Measurements from ENCODE around the gene SLAMF1. TPM values are rescaled to one million over a fixed set of nuclear protein-coding genes. Genes with fewer than 3 reads are reported as not detected.

Gene SLAMF1
- total RNA-seq, 1 experiment from 2014 or later = 2.2 TPM

GRCh38 chr1:160657250-160657781, 10.5 kb upstream of the SLAMF1 start:
- H3K9me3 ChIP-seq (ENCODE audit: low read depth, low read length, poor library complexity, severe bottlenecking) = no peaks in the 10 kb centered on the region
- no peaks in the 10 kb centered on the region for H3K36me3 ChIP-seq (ENCODE audit: insufficient read depth, low read length, poor library complexity, severe bottlenecking)
- no peak overlapping the region for H3K4me3 ChIP-seq (ENCODE audit: low read depth, low read length, poor library complexity, severe bottlenecking)
- H3K4me1 ChIP-seq (ENCODE audit: insufficient read depth, low read length, poor library complexity, severe bottlenecking) = peaks cover 17% of the 10 kb centered on the region
- H3K27ac ChIP-seq (ENCODE audit: low read depth, low read length, poor library complexity, severe bottlenecking) = no peak overlapping the region
- no peak for DNase-seq (ENCODE audit: low spot score)
- intact Hi-C loops (cut with micrococcal nuclease; ENCODE audit: unreplicated experiment) = no loop called here
- no TSS peak for BruUV-seq (replicated peaks)
- POLR2A ChIA-PET (ENCODE audit: low non-redundant PET) = no interaction called here
- TF ChIP-seq EZH2 (IDR thresholded peaks at IDR 0.05; ENCODE audit: borderline replicate concordance, low read depth, low read length, poor library complexity, severe bottlenecking) = no peak
- no peak for TF ChIP-seq CTCF (conservative IDR thresholded peaks at IDR 0.05; ENCODE audit: low read depth, low read length)
- H3K27me3 ChIP-seq (replicated peaks; ENCODE audit: insufficient read depth, low read depth, low read length, poor library complexity) = no peaks in the 10 kb centered on the region
- CTCF ChIA-PET = no interaction called here

GRCh38 chr1:160656737-160657136, 9.9 kb upstream of the SLAMF1 start:
- POLR2A ChIA-PET (ENCODE audit: low non-redundant PET) = no interaction called here

GRCh38 chr1:160653620-160654016, 6.8 kb upstream of the SLAMF1 start:
- no peak overlapping the region for H3K4me3 ChIP-seq (ENCODE audit: low read depth, low read length, poor library complexity, severe bottlenecking)
- POLR2A ChIA-PET (ENCODE audit: low non-redundant PET) = no interaction called here

More at GRCh38 chr1:160656737-160657136, 9.9 kb upstream of the SLAMF1 start:
- Histone ChIP-seq H3K27me3 (replicated peaks; ENCODE audit: insufficient read depth, low read depth, low read length, poor library complexity) (no peaks in the 10 kb centered on the region), H3K4me3 (ENCODE audit: low read depth, low read length, poor library complexity, severe bottlenecking) (no peak overlapping the region), H3K4me1 (ENCODE audit: insufficient read depth, low read length, poor library complexity, severe bottlenecking) (peaks cover 19% of the 10 kb centered on the region), H3K36me3 (ENCODE audit: insufficient read depth, low read length, poor library complexity, severe bottlenecking) (no peaks in the 10 kb centered on the region), H3K27ac (ENCODE audit: low read depth, low read length, poor library complexity, severe bottlenecking) (no peak overlapping the region), H3K9me3 (ENCODE audit: low read depth, low read length, poor library complexity, severe bottlenecking) (no peaks in the 10 kb centered on the region)
- CTCF ChIA-PET = no interaction called here
- no TSS peak for BruUV-seq (replicated peaks)
- DNase-seq (ENCODE audit: low spot score) = no peak
- intact Hi-C loops (cut with micrococcal nuclease; ENCODE audit: unreplicated experiment) = no loop called here
- TF ChIP-seq EZH2 (IDR thresholded peaks at IDR 0.05; ENCODE audit: borderline replicate concordance, low read depth, low read length, poor library complexity, severe bottlenecking) (no peak), CTCF (conservative IDR thresholded peaks at IDR 0.05; ENCODE audit: low read depth, low read length) (no peak)

More at GRCh38 chr1:160653620-160654016, 6.8 kb upstream of the SLAMF1 start:
- H3K27ac ChIP-seq (ENCODE audit: low read depth, low read length, poor library complexity, severe bottlenecking) = no peak overlapping the region
- peaks cover 27% of the 10 kb centered on the region for H3K4me1 ChIP-seq (ENCODE audit: insufficient read depth, low read length, poor library complexity, severe bottlenecking)
- intact Hi-C loops (cut with micrococcal nuclease; ENCODE audit: unreplicated experiment) = no loop called here
- BruUV-seq (replicated peaks) = no TSS peak
- DNase-seq (ENCODE audit: low spot score) = no peak
- H3K9me3 ChIP-seq (ENCODE audit: low read depth, low read length, poor library complexity, severe bottlenecking) = no peaks in the 10 kb centered on the region
- H3K36me3 ChIP-seq (ENCODE audit: insufficient read depth, low read length, poor library complexity, severe bottlenecking) = no peaks in the 10 kb centered on the region
- TF ChIP-seq CTCF (conservative IDR thresholded peaks at IDR 0.05; ENCODE audit: low read depth, low read length) = no peak
- no peak for TF ChIP-seq EZH2 (IDR thresholded peaks at IDR 0.05; ENCODE audit: borderline replicate concordance, low read depth, low read length, poor library complexity, severe bottlenecking)
- H3K27me3 ChIP-seq (replicated peaks; ENCODE audit: insufficient read depth, low read depth, low read length, poor library complexity) = no peaks in the 10 kb centered on the region
- CTCF ChIA-PET = no interaction called here

Measured in A673 (cell line).